Measurements from ENCODE around the gene LACTB.

DNA sequence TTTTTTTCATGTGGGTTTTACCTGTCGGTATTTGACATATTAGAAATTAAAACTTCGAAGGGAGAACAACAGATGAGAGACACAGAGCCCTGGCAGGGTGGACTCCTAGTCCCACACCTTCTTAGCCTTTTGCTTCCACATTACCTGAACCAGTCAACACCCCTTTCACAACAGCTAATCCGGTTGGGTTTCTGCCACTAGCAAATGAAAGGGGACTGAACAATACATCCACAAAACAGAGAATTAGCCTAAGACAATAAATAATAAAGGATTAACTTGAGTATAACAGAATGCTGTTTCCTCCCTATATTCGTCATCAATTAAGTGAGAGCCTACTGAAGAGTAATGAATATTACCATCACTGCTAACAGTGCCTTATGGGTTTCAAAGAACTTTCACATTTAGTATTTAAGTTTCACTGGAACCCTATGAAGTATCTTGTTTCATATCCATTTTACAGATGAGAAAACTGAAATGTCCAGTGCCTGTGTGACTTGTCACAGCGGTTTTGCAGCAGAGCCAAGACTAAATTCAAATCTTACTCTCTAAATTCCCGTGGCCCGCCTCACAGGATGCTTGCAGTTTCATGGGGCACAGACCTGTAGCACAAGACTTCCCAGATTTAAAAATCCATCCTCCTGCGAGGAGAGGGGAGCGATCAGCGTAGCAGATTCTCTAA lies 66.7 kb downstream of the LACTB start:
- TF ChIP-seq, protein P1, sequence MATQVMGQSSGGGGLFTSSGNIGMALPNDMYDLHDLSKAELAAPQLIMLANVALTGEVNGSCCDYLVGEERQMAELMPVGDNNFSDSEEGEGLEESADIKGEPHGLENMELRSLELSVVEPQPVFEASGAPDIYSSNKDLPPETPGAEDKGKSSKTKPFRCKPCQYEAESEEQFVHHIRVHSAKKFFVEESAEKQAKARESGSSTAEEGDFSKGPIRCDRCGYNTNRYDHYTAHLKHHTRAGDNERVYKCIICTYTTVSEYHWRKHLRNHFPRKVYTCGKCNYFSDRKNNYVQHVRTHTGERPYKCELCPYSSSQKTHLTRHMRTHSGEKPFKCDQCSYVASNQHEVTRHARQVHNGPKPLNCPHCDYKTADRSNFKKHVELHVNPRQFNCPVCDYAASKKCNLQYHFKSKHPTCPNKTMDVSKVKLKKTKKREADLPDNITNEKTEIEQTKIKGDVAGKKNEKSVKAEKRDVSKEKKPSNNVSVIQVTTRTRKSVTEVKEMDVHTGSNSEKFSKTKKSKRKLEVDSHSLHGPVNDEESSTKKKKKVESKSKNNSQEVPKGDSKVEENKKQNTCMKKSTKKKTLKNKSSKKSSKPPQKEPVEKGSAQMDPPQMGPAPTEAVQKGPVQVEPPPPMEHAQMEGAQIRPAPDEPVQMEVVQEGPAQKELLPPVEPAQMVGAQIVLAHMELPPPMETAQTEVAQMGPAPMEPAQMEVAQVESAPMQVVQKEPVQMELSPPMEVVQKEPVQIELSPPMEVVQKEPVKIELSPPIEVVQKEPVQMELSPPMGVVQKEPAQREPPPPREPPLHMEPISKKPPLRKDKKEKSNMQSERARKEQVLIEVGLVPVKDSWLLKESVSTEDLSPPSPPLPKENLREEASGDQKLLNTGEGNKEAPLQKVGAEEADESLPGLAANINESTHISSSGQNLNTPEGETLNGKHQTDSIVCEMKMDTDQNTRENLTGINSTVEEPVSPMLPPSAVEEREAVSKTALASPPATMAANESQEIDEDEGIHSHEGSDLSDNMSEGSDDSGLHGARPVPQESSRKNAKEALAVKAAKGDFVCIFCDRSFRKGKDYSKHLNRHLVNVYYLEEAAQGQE (IDR thresholded peaks at IDR 0.05; ENCODE audit: insufficient read depth in 1 of 2, low read depth in 2 of 2, low read length in 2 of 2) = no peak
- TF ChIP-seq POLR2AphosphoS5 (IDR thresholded peaks at IDR 0.05; ENCODE audit: low read depth, low read length) (no peak), TAF1 (IDR thresholded peaks at IDR 0.05; ENCODE audit: borderline replicate concordance, insufficient read depth, low read length) (no peak)
